OCI-LY1 (cell line): Measurements from ENCODE around the gene ADORA3.
A peak's percentile ranks its signal among the peaks of the same experiment; 100 is the strongest.

Experiments used
- H2AFZ ChIP-seq: fragments of 200-600 bp; sonication (generic), shearing (Covaris generic); 2 replicates; pipeline ENCODE4 v1.6.0; 2014; ENCODE audit warnings: antibody characterized with exemption, mild to moderate bottlenecking, low read length
- H3F3A ChIP-seq: fragments of 200-600 bp; sonication (generic), shearing (Covaris generic); 2 replicates; pipeline ENCODE4 v1.6.0; 2014; ENCODE audit warnings: mild to moderate bottlenecking, antibody characterized with exemption, low read length, moderate library complexity; ENCODE audit not compliant: insufficient read depth
- H3K27ac ChIP-seq: fragments of 200-600 bp; sonication (generic); 2 replicates; pipeline ENCODE4 v1.5.1; 2014; ENCODE audit warnings: low read length, mixed run types, mild to moderate bottlenecking, low read depth; ENCODE audit not compliant: poor library complexity, severe bottlenecking
- H3K27me3 ChIP-seq: fragments of 200-600 bp; sonication (generic); 2 replicates; pipeline ENCODE4 v1.6.0; 2014; ENCODE audit warnings: antibody characterized with exemption, mild to moderate bottlenecking, low read length, moderate library complexity; ENCODE audit not compliant: insufficient read depth
- H3K36me3 ChIP-seq: fragments of 200-600 bp; sonication (generic); 2 replicates; pipeline ENCODE4 v1.6.1; 2014; ENCODE audit warnings: mild to moderate bottlenecking, antibody characterized with exemption, low read length, moderate library complexity, mixed read lengths; ENCODE audit not compliant: insufficient read depth
- H3K4me1 ChIP-seq: fragments of 200-600 bp; sonication (generic); 2 replicates; pipeline ENCODE4 v1.5.1; 2014; ENCODE audit warnings: mild to moderate bottlenecking, low read length, moderate library complexity; ENCODE audit not compliant: insufficient read depth, severe bottlenecking
- H3K4me2 ChIP-seq: fragments of 200-600 bp; sonication (generic), shearing (Covaris generic); 2 replicates; pipeline ENCODE4 v1.6.1; 2014; ENCODE audit warnings: low read length
- H3K4me3 ChIP-seq: fragments of 200-600 bp; sonication (generic); 2 replicates; pipeline ENCODE4 v1.5.1; 2014; ENCODE audit warnings: low read length, low read depth, mild to moderate bottlenecking, mixed read lengths; ENCODE audit not compliant: poor library complexity, severe bottlenecking
- H3K79me2 ChIP-seq: fragments of 200-600 bp; shearing (Covaris generic); 2 replicates; pipeline ENCODE4 v1.6.1; 2016; ENCODE audit warnings: mixed run types, low read length, mixed read lengths; ENCODE audit not compliant: insufficient read depth
- H3K9ac ChIP-seq: fragments of 200-600 bp; sonication (generic), shearing (Covaris generic); 2 replicates; pipeline ENCODE4 v1.6.1; 2014; ENCODE audit warnings: mild to moderate bottlenecking, low read length, mixed read lengths
- H3K9me2 ChIP-seq: fragments of 200-600 bp; sonication (generic), shearing (Covaris generic); 2 replicates; pipeline ENCODE4 v1.6.1; 2014; ENCODE audit warnings: low read depth, mild to moderate bottlenecking, low read length, mixed read lengths
- H3K9me3 ChIP-seq: fragments of 200-600 bp; shearing (Covaris generic); 2 replicates; pipeline ENCODE4 v1.6.1; 2014; ENCODE audit warnings: low read length, mixed read lengths
- H4K20me1 ChIP-seq: fragments of 200-600 bp; sonication (generic), shearing (Covaris generic); 2 replicates; pipeline ENCODE4 v1.6.0; 2016; ENCODE audit warnings: mild to moderate bottlenecking, low read length; ENCODE audit not compliant: insufficient read depth
- EZH2 ChIP-seq: fragments of 200-600 bp; sonication (generic), shearing (Covaris generic); IDR thresholded peaks from 2 replicates; pipeline ENCODE4 v1.8.0; 2017; ENCODE audit warnings: borderline replicate concordance, mixed run types, mild to moderate bottlenecking, antibody characterized with exemption, low read length, moderate library complexity, mixed read lengths
- TF ChIP-seq, protein P1 (sequence below): fragments of 200-600 bp; sonication (generic), shearing (Covaris generic); IDR thresholded peaks from 2 replicates; pipeline ENCODE4 v1.5.1; 2017; ENCODE audit warnings: mild to moderate bottlenecking, antibody characterized with exemption, low read length, moderate library complexity, mixed read lengths

ADORA3 gene

DNA sequence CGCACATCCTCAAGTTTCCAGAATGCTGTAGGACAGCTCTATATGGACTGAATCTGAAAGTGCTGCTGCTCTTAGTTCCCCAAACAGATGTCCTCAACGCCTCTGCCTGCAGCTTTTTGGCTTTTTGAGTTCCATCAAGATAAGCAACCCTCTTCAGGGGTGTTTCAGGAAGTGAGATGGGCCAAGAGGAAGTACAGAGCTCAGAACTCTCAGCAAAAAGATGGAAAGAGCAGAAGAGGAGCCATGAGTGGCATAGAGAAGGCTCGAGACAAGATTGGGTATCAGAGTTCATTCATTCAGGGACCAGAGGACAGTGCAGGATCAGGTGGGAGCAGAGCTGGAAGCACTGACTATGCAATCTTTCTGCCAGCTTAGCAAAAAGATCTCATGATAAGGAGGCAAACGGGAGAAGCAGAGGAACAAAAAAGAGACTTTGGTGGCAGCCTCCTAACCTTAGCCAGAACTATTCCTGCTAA is at the start of gene ADORA3, which contains the start of gene TMIGD3:
Gene ADORA3 (minus strand): TSS at position 49 of the 476 bp plus-strand sequence. CDS start 279 bp downstream, outside the sequence.
Gene TMIGD3 (minus strand): TSS at position 49 of the 476 bp plus-strand sequence. CDS start 279 bp downstream, outside the sequence.
- no peaks in the 10 kb centered on the region for H4K20me1 ChIP-seq
- H3K9me3 ChIP-seq: no peaks in the 10 kb centered on the region
- H3K79me2 ChIP-seq: no peaks in the 10 kb centered on the region
- no peak within 1 kb of the TSS for H2AFZ ChIP-seq
- no peaks in the 10 kb centered on the region for H3K9me2 ChIP-seq
- H3K27ac ChIP-seq: peak within 1 kb of the TSS; percentile 24
- H3K36me3 ChIP-seq: no peaks in the 10 kb centered on the region
- no peaks in the 10 kb centered on the region; the same call in 1 of the 2 replicates for H3K27me3 ChIP-seq
- H3K4me3 ChIP-seq: no peak within 1 kb of the TSS
- H3K4me1 ChIP-seq: peaks cover 55% of the 10 kb centered on the region
- no peak for TF ChIP-seq EZH2
- TF ChIP-seq, protein P1, sequence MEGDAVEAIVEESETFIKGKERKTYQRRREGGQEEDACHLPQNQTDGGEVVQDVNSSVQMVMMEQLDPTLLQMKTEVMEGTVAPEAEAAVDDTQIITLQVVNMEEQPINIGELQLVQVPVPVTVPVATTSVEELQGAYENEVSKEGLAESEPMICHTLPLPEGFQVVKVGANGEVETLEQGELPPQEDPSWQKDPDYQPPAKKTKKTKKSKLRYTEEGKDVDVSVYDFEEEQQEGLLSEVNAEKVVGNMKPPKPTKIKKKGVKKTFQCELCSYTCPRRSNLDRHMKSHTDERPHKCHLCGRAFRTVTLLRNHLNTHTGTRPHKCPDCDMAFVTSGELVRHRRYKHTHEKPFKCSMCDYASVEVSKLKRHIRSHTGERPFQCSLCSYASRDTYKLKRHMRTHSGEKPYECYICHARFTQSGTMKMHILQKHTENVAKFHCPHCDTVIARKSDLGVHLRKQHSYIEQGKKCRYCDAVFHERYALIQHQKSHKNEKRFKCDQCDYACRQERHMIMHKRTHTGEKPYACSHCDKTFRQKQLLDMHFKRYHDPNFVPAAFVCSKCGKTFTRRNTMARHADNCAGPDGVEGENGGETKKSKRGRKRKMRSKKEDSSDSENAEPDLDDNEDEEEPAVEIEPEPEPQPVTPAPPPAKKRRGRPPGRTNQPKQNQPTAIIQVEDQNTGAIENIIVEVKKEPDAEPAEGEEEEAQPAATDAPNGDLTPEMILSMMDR: no peak
- H3K9ac ChIP-seq: no peak within 1 kb of the TSS
- peak within 1 kb of the TSS; percentile 23; the same call in 1 of the 2 replicates for H3K4me2 ChIP-seq
- 0 out of 2 replicates have a peak, but pooled peaks cover 5% of the 10 kb centered on the region for H3F3A ChIP-seq

DNA sequence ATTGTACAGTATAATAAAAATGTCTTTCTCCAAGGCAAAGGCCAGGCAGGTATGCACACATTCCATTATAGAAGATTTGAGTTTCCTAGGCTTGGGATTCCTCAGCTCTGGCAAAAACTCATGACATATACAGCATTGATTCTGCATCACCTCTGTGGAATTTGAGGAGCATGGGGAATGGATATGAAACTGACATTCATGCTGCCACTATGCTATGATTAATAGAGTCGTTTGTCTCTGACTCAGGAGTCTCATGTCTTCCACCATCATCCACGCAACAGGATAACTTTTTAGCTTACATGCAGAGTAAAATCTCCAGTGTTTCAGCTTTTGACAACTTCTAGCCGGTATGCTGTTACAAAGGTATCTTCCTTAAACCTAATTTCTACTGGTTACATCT is 49.8 kb upstream of the ADORA3 start:
- Histone ChIP-seq H3K4me2 (no peak overlapping the region), H3K4me3 (no peak overlapping the region), H3K9me3 (no peaks in the 10 kb centered on the region), H3K27me3 (no peaks in the 10 kb centered on the region), H3K36me3 (no peaks in the 10 kb centered on the region), H4K20me1 (no peaks in the 10 kb centered on the region), H2AFZ (no peak overlapping the region), H3K4me1 (no peaks in the 10 kb centered on the region), H3F3A (no peaks in the 10 kb centered on the region), H3K79me2 (no peaks in the 10 kb centered on the region), H3K9ac (no peak overlapping the region), H3K27ac (no peak overlapping the region), H3K9me2 (no peaks in the 10 kb centered on the region)
- TF ChIP-seq, protein P1: no peak
- no peak for TF ChIP-seq EZH2

DNA sequence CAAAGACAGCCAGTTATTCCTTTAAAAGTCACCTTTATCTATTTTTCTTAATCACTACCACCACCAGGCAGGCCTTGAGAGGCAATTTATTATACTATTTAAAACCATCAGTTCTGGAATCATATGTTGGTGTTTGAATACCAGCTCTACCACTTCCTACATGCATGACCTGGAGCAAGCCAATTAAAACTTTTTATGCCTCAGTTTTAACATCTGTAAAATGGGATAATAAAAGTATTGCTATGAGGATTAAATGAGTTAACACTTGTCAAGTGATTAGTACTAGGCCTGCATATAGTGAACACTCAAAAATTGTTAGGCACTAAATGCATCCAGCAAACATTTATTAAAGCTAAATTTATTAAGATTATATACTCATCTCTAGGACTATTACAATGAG is 49.2 kb upstream of the ADORA3 start:
- Histone ChIP-seq H3K36me3 (no peaks in the 10 kb centered on the region), H3K4me3 (no peak overlapping the region), H3K27me3 (no peaks in the 10 kb centered on the region), H3K9me2 (no peaks in the 10 kb centered on the region), H3K4me1 (no peaks in the 10 kb centered on the region), H3K9me3 (no peaks in the 10 kb centered on the region), H3K27ac (no peak overlapping the region), H2AFZ (no peak overlapping the region), H3K4me2 (no peak overlapping the region), H3K79me2 (no peaks in the 10 kb centered on the region), H3F3A (no peaks in the 10 kb centered on the region), H3K9ac (no peak overlapping the region), H4K20me1 (no peaks in the 10 kb centered on the region)
- TF ChIP-seq EZH2: no peak
- TF ChIP-seq, protein P1: no peak
